HUDEP-2 (cell line): Measurements from ENCODE around the gene VMP1.
"Not testable (repeated sequence)": the region's sequence is repeated elsewhere in the genome, so short reads cannot be mapped to it uniquely, and the experiment has no call there.

Experiments used
- DNase-seq, 76 experiments: peaks; one replicate each; lab custom pipeline; 2025; ENCODE audit not compliant: unreplicated experiment in 76 of 76; lab: John Stamatoyannopoulos, UW

Gene VMP1

GRCh38 chr17:59837308-59838051 is 130.0 kb downstream of the VMP1 start:
- peak in 68 of 76 experiments; percentile 10 to 96 (median 74) for DNase-seq

GRCh38 chr17:59838052-59838916 is 130.8 kb downstream of the VMP1 start:
- peak in 10 of 76 experiments; percentile 5 to 58 (median 26) for DNase-seq

DNA sequence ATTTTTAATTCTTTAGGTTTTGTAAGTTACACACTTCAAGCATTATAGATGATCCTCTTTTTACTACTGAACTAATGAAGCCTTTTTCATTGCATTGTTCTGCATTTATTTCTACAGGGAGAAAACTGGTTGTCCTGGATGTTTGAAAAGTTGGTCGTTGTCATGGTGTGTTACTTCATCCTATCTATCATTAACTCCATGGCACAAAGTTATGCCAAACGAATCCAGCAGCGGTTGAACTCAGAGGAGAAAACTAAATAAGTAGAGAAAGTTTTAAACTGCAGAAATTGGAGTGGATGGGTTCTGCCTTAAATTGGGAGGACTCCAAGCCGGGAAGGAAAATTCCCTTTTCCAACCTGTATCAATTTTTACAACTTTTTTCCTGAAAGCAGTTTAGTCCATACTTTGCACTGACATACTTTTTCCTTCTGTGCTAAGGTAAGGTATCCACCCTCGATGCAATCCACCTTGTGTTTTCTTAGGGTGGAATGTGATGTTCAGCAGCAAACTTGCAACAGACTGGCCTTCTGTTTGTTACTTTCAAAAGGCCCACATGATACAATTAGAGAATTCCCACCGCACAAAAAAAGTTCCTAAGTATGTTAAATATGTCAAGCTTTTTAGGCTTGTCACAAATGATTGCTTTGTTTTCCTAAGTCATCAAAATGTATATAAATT is 132.3 kb downstream of the VMP1 start:
- peak in 2 of 76 experiments; percentile 25 to 32 for DNase-seq

DNA sequence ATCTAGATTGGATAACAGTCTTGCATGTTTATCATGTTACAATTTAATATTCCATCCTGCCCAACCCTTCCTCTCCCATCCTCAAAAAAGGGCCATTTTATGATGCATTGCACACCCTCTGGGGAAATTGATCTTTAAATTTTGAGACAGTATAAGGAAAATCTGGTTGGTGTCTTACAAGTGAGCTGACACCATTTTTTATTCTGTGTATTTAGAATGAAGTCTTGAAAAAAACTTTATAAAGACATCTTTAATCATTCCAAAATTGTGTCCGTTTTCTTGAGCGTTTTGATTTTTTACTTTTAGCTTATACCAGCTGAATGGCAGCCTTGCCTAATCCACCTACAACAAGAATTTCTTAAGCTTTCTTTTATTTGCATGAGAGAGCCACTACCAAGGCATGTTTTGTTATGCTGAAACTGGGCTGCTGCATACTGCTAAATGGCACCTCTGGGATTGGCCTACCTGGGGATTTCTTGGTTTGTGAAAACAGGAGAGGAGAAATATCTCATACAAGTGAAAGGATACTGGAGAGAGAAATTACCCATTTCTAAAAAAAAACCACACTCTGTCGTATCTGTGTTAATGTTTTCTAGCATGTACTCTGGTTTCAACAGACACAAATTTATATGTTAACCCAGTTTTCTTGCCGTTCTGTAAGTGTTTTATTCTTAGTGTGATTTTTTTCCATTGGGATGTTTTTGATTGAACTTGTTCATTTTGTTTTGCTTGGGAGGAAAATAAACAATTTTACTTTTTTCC is 133.1 kb downstream of the VMP1 start:
- DNase-seq: no peak

GRCh38 chr17:59841091-59841881 is 133.8 kb downstream of the VMP1 start:
- peak in 15 of 76 experiments; percentile 9 to 64 (median 20) for DNase-seq

GRCh38 chr17:59841882-59842263 is 134.4 kb downstream of the VMP1 start:
- peak in 1 of 76 experiments; percentile 16 for DNase-seq

DNA sequence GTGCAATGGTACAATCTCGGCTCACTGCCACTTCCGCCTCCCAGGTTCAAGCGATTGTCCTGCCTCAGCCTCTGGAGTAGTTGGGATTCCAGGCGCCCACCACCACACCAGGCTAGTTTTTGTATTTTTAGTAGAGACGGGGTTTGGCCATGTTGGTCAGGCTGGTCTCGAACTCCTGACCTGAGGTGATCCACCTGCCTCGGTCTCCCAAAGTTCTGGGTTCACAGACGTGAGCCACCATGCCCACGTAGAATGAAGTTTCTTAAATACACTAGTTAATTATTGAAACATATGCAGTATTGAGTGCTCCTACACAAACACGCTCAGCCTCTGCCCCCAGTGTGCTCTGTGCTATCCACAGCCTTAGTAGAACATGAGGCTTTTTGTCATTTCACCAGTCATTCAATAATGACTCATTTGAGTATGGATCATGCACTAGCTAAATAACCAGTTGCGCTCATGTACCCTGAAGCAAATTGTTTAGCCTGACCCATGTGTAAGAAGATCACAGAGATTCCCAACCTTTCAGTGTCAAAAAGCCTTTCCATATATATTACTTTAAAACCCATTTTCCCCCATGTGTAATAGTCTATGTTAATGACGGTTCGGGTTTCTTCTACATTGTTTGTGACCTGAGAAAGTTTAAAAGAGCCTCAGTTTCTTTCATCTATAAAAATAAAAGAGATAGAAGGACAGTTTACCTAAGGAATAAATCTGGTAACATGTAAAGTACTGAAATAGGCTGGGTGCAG is 135.6 kb downstream of the VMP1 start:
- peak in 10 of 76 experiments; percentile 11 to 66 (median 48) for DNase-seq

GRCh38 chr17:59844884-59845594 is 137.6 kb downstream of the VMP1 start:
- DNase-seq: no peak

GRCh38 chr17:59845595-59846393 is 138.3 kb downstream of the VMP1 start:
- peak in 2 of 76 experiments; percentile 10 for DNase-seq

DNA sequence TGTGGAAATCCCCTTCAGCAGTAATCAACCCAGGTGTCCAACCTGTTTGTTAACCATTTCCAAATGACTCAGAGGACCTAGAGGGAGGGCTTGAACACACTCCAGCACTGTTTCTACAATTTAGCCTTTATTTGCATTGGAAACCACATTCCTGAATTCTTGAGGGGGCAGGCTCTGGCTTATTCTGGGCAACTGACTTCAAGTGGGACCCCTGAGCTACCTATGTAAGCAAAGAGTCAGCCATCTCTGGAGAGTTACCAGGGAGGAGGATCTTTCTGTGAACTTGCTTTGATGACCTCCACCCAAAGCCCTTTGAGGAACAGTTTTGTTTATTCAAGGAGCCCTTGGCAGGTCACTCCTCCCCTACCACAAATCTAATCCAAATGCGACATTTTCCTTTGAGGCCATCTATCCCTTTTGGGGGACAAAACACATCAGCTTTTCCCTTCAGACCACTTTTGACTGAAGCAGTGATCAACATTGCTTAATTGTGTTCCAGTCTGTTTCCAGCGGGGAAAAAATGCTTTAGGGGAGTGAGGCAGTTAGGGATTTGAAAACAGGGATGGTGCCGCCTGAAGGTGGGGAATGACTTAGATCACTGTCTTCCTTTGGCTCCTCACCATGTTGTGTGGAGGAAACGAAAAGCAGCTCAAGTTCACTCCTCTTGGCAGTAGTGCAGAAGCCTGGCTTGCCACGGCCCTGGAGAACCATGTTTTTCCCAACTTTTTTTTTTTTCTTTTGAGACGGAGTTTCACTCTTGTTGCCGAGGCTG is 139.1 kb downstream of the VMP1 start:
- no peak for DNase-seq

- no peak for DNase-seq
Observed at GRCh38 chr17:59848385-59848668, 140.9 kb downstream of the VMP1 start.

- DNase-seq: peak in 1 of 76 experiments; percentile 3
Observed at GRCh38 chr17:59848778-59849177, 141.3 kb downstream of the VMP1 start.

GRCh38 chr17:59850311-59850710 is 142.9 kb downstream of the VMP1 start:
- DNase-seq: not testable (repeated sequence)

- no peak for DNase-seq
Observed at GRCh38 chr17:59851439-59852375, 144.3 kb downstream of the VMP1 start.

DNA sequence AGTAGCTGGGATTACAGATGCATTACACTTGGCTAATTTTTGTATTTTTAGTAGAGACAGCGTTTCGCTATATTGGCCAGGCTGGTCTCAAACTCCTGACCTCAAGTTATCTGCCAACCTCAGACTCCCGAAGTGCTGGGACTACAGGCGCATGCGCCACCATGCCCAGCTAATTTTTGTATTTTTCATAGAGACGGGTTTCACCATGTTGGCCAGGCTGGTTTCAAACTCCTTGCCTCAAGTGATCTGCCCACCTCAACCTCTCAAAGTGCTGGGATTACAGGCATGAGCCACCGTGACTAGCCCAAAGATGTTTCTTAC is 145.4 kb downstream of the VMP1 start:
- not testable (repeated sequence) for DNase-seq
